ENCODE results near the gene IQGAP2. TPM values are rescaled to one million over a fixed set of nuclear protein-coding genes. Genes with fewer than 3 reads are reported as not detected.

The IQGAP2 gene
- total RNA-seq, 1 donor from 2014 or later = 7.8 TPM

GRCh38 chr5:76703707-76704106, 300.6 kb downstream of the IQGAP2 start:
- ATAC-seq = no peak
- intact Hi-C loops (cut with micrococcal nuclease) = no loop called here
- DNase-seq = no peak

GRCh38 chr5:76704131-76704663, 301.1 kb downstream of the IQGAP2 start:
- ATAC-seq = no peak
- DNase-seq = no peak
- intact Hi-C loops (cut with micrococcal nuclease) = no loop called here

- no peak for ATAC-seq
- intact Hi-C loops (cut with micrococcal nuclease) = no loop called here
- DNase-seq = no peak
Observed at GRCh38 chr5:76705574-76705973, 302.5 kb downstream of the IQGAP2 start.

GRCh38 chr5:76709762-76710161, 306.7 kb downstream of the IQGAP2 start:
- intact Hi-C loops (cut with micrococcal nuclease) = no loop called here
- ATAC-seq = no peak

GRCh38 chr5:76710991-76711390, 307.9 kb downstream of the IQGAP2 start:
- intact Hi-C loops (cut with micrococcal nuclease) = no loop called here
- ATAC-seq (no peak), DNase-seq (no peak)

More at GRCh38 chr5:76709762-76710161, 306.7 kb downstream of the IQGAP2 start:
- DNase-seq = no peak

GRCh38 chr5:76714751-76715485, 311.8 kb downstream of the IQGAP2 start:
- peak; percentile 45 for ATAC-seq
- peak; percentile 55 for DNase-seq
- intact Hi-C loops (cut with micrococcal nuclease) = no loop called here

- ATAC-seq = no peak
- intact Hi-C loops (cut with micrococcal nuclease) = no loop called here
- DNase-seq = no peak
Observed at GRCh38 chr5:76715486-76715735, 312.3 kb downstream of the IQGAP2 start.

- ATAC-seq (peak; percentile 90), DNase-seq (peak; percentile 84)
- intact Hi-C loops (cut with micrococcal nuclease) = no loop called here
Observed at GRCh38 chr5:76715736-76716455, 312.8 kb downstream of the IQGAP2 start, which contains the start of gene F2R. Gene F2R, plus strand, starts transcription at chr5:76716126. Its CDS starts 182 bp downstream, at chr5:76716308.

- intact Hi-C loops (cut with micrococcal nuclease) = no loop called here
- DNase-seq (peak; percentile 52), ATAC-seq (peak; percentile 11)
Observed at GRCh38 chr5:76716456-76717157, 313.5 kb downstream of the IQGAP2 start.

GRCh38 chr5:76717222-76718083, 314.4 kb downstream of the IQGAP2 start:
- no peak for ATAC-seq
- no peak for DNase-seq
- intact Hi-C loops (cut with micrococcal nuclease) = no loop called here

- intact Hi-C loops (cut with micrococcal nuclease) = no loop called here
- DNase-seq (no peak), ATAC-seq (no peak)
Observed at GRCh38 chr5:76718381-76718832, 315.3 kb downstream of the IQGAP2 start.

- no peak for DNase-seq
- ATAC-seq = no peak
- intact Hi-C loops (cut with micrococcal nuclease) = no loop called here
Observed at GRCh38 chr5:76718880-76719279, 315.8 kb downstream of the IQGAP2 start.

GRCh38 chr5:76720988-76721569, 318.0 kb downstream of the IQGAP2 start:
- ATAC-seq = no peak
- no peak for DNase-seq
- intact Hi-C loops (cut with micrococcal nuclease) = no loop called here

- intact Hi-C loops (cut with micrococcal nuclease) = no loop called here
- ATAC-seq (no peak), DNase-seq (no peak)
Observed at GRCh38 chr5:76723266-76723665, 320.2 kb downstream of the IQGAP2 start.

GRCh38 chr5:76723906-76724305, 320.8 kb downstream of the IQGAP2 start:
- no peak for DNase-seq
- ATAC-seq = no peak
- intact Hi-C loops (cut with micrococcal nuclease) = no loop called here

GRCh38 chr5:76724871-76725270, 321.8 kb downstream of the IQGAP2 start:
- ATAC-seq = no peak
- DNase-seq = no peak
- intact Hi-C loops (cut with micrococcal nuclease) = no loop called here

GRCh38 chr5:76728965-76729364, 325.9 kb downstream of the IQGAP2 start:
- intact Hi-C loops (cut with micrococcal nuclease) = no loop called here
- no peak for DNase-seq
- no peak for ATAC-seq

- no peak for DNase-seq
- ATAC-seq = no peak
- intact Hi-C loops (cut with micrococcal nuclease) = no loop called here
Observed at GRCh38 chr5:76729373-76730290, 326.5 kb downstream of the IQGAP2 start.

All from left ventricle myocardium superior (tissue), 1 donor.